ENCODE data around the gene HLCS.

HLCS gene

DNA sequence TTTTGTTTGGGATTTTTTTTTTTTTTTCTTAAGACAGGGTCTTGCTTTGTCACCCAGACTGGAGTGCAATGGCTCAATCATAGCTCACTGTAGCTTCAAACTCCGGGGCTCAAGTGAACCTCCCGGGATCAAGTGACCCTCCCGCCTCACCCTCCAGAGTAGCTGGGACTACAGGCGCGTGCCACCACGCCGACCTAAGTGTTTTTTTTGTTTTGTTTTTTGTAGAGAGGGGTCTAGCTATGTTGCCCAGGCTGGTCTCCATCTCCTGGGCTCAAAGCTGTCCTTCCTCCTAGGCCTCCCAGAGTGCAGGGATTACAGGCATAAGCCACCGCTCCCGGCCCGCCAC lies 776 bp downstream of the HLCS start:
- Histone ChIP-seq H3K4me1 (ENCODE audit: insufficient read depth, low read length, poor library complexity, severe bottlenecking) (peaks cover 25% of the 10 kb centered on the region), H3K9me2 (replicated peaks; ENCODE audit: low read depth, low read length) (no peaks in the 10 kb centered on the region), H3K9ac (ENCODE audit: low read depth, low read length, poor library complexity, severe bottlenecking) (peak overlapping the region; percentile 90), H3K79me2 (ENCODE audit: insufficient read depth, low read length) (peaks cover 18% of the 10 kb centered on the region; the same call in 1 of the 2 replicates), H3K36me3 (ENCODE audit: insufficient read depth, low read length) (no peaks in the 10 kb centered on the region; the same call in 1 of the 2 replicates), H3K4me3 (ENCODE audit: low read length, poor library complexity, severe bottlenecking) (peak overlapping the region; percentile 93), H3K27me3 (ENCODE audit: insufficient read depth, low read length, poor library complexity, severe bottlenecking) (no peaks in the 10 kb centered on the region), H3K9me3 (ENCODE audit: insufficient read depth, low read depth, low read length) (no peaks in the 10 kb centered on the region), H2AFZ (ENCODE audit: low read length) (peak overlapping the region; percentile 68), H4K20me1 (ENCODE audit: insufficient read depth, low read length, poor library complexity, severe bottlenecking) (no peaks in the 10 kb centered on the region), H3K4me2 (ENCODE audit: low read depth, low read length, poor library complexity, severe bottlenecking) (peak overlapping the region; percentile 74), H3F3A (ENCODE audit: low read depth) (peaks cover 6% of the 10 kb centered on the region)
- no peak for TF ChIP-seq EZH2phosphoT487 (IDR thresholded peaks at IDR 0.05; ENCODE audit: borderline replicate concordance)
- TF ChIP-seq, protein P1, sequence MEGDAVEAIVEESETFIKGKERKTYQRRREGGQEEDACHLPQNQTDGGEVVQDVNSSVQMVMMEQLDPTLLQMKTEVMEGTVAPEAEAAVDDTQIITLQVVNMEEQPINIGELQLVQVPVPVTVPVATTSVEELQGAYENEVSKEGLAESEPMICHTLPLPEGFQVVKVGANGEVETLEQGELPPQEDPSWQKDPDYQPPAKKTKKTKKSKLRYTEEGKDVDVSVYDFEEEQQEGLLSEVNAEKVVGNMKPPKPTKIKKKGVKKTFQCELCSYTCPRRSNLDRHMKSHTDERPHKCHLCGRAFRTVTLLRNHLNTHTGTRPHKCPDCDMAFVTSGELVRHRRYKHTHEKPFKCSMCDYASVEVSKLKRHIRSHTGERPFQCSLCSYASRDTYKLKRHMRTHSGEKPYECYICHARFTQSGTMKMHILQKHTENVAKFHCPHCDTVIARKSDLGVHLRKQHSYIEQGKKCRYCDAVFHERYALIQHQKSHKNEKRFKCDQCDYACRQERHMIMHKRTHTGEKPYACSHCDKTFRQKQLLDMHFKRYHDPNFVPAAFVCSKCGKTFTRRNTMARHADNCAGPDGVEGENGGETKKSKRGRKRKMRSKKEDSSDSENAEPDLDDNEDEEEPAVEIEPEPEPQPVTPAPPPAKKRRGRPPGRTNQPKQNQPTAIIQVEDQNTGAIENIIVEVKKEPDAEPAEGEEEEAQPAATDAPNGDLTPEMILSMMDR (conservative IDR thresholded peaks at IDR 0.05; ENCODE audit: low read length): no peak

DNA sequence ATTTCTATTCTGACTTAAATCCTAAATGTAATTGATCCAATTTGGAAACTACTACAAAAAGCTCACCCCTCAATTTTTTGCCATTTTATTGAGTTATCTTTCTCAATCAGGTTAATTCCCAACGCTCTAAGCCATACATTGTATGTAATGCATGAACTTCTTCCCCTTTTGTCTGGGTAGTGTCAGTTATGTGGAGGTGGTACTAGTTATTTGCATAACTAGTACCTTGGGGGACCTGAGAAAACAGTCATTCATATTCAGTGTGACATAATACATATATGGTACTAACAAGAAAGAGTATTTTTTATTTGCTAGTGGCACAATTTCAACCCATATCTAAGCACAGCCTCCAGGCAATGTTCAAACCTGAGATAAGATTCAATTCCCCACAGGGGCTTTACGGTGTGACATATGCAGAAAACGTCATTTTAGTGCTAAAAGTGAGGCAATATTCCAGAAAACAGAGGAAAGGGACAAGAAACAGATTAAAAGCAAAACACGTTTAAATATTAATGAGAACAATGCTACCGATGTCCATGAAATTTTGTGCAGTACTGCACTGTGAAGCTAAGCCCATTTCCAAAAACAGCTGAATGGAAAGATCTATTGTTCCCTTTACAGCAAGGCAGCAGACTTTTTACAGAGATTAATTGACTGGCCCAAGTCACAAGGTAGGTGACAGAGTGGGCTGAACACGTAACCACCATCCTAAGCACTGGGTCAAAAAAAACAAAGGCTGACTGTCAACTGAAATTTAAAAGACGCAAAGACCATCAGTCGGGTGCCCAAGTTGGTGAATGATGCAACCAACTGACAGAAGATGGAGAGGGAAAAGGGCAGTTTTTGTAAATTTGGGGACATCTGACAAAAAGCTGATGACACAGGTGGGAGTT lies 1.4 kb downstream of the HLCS start:
- Histone ChIP-seq H3K36me3 (ENCODE audit: insufficient read depth, low read length) (no peaks in the 10 kb centered on the region; the same call in 1 of the 2 replicates), H3K27me3 (ENCODE audit: insufficient read depth, low read length, poor library complexity, severe bottlenecking) (no peaks in the 10 kb centered on the region), H3K4me1 (ENCODE audit: insufficient read depth, low read length, poor library complexity, severe bottlenecking) (peaks cover 25% of the 10 kb centered on the region), H3K9me3 (ENCODE audit: insufficient read depth, low read depth, low read length) (no peaks in the 10 kb centered on the region), H3K4me3 (ENCODE audit: low read length, poor library complexity, severe bottlenecking) (peak overlapping the region; percentile 93), H3K9ac (ENCODE audit: low read depth, low read length, poor library complexity, severe bottlenecking) (peak overlapping the region; percentile 90), H3K79me2 (ENCODE audit: insufficient read depth, low read length) (peaks cover 18% of the 10 kb centered on the region; the same call in 1 of the 2 replicates), H3K4me2 (ENCODE audit: low read depth, low read length, poor library complexity, severe bottlenecking) (peak overlapping the region; percentile 74), H2AFZ (ENCODE audit: low read length) (no peak overlapping the region), H3F3A (ENCODE audit: low read depth) (peaks cover 6% of the 10 kb centered on the region), H3K9me2 (replicated peaks; ENCODE audit: low read depth, low read length) (no peaks in the 10 kb centered on the region), H4K20me1 (ENCODE audit: insufficient read depth, low read length, poor library complexity, severe bottlenecking) (no peaks in the 10 kb centered on the region)
- TF ChIP-seq EZH2phosphoT487 (IDR thresholded peaks at IDR 0.05; ENCODE audit: borderline replicate concordance): no peak
- TF ChIP-seq, protein P1 (conservative IDR thresholded peaks at IDR 0.05; ENCODE audit: low read length): no peak

DNA sequence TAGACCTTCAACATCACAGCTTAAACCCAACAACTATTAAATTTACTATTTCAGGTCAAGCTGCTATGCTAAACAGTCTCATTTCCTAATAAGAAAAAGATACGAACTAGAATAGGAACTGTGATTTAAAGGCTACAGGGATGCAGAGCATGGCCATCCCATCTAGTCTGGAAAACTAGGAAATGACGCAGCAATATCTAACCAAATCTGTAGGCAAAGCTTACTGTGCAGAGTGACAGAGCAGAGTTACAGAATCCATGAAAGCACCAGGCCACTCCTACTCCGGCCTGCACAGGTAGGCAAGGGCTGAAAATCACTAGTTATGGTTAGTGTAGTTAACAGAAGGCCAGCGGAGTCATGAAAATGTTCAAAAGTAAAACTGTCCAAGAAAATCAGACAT lies 2.1 kb downstream of the HLCS start:
- peaks cover 18% of the 10 kb centered on the region; the same call in 1 of the 2 replicates for H3K79me2 ChIP-seq (ENCODE audit: insufficient read depth, low read length)
- H3K36me3 ChIP-seq (ENCODE audit: insufficient read depth, low read length): no peaks in the 10 kb centered on the region; the same call in 1 of the 2 replicates
- no peaks in the 10 kb centered on the region for H3K27me3 ChIP-seq (ENCODE audit: insufficient read depth, low read length, poor library complexity, severe bottlenecking)
- H3K9ac ChIP-seq (ENCODE audit: low read depth, low read length, poor library complexity, severe bottlenecking): peak overlapping the region; percentile 90
- peak overlapping the region; percentile 74 for H3K4me2 ChIP-seq (ENCODE audit: low read depth, low read length, poor library complexity, severe bottlenecking)
- H4K20me1 ChIP-seq (ENCODE audit: insufficient read depth, low read length, poor library complexity, severe bottlenecking): no peaks in the 10 kb centered on the region
- H3K9me3 ChIP-seq (ENCODE audit: insufficient read depth, low read depth, low read length): no peaks in the 10 kb centered on the region
- H3K4me3 ChIP-seq (ENCODE audit: low read length, poor library complexity, severe bottlenecking): no peak overlapping the region
- H2AFZ ChIP-seq (ENCODE audit: low read length): no peak overlapping the region
- H3K9me2 ChIP-seq (replicated peaks; ENCODE audit: low read depth, low read length): no peaks in the 10 kb centered on the region
- H3F3A ChIP-seq (ENCODE audit: low read depth): peaks cover 6% of the 10 kb centered on the region
- H3K4me1 ChIP-seq (ENCODE audit: insufficient read depth, low read length, poor library complexity, severe bottlenecking): peaks cover 25% of the 10 kb centered on the region
- TF ChIP-seq EZH2phosphoT487 (IDR thresholded peaks at IDR 0.05; ENCODE audit: borderline replicate concordance): no peak

Measured in Loucy (cell line).